ENCODE measurements around the gene BDKRB2.

The BDKRB2 gene

GRCh38 chr14:96204151-96205058, at the start of gene BDKRB2:
TSS of gene BDKRB2 (plus strand) at chr14:96204839. CDS start at chr14:96237108, 32,269 bp downstream.
- peak; percentile 76 to 89 (median 77) for DNase-seq

GRCh38 chr14:96154900-96155299, 49.7 kb upstream of the BDKRB2 start:
- DNase-seq = no peak

DNA sequence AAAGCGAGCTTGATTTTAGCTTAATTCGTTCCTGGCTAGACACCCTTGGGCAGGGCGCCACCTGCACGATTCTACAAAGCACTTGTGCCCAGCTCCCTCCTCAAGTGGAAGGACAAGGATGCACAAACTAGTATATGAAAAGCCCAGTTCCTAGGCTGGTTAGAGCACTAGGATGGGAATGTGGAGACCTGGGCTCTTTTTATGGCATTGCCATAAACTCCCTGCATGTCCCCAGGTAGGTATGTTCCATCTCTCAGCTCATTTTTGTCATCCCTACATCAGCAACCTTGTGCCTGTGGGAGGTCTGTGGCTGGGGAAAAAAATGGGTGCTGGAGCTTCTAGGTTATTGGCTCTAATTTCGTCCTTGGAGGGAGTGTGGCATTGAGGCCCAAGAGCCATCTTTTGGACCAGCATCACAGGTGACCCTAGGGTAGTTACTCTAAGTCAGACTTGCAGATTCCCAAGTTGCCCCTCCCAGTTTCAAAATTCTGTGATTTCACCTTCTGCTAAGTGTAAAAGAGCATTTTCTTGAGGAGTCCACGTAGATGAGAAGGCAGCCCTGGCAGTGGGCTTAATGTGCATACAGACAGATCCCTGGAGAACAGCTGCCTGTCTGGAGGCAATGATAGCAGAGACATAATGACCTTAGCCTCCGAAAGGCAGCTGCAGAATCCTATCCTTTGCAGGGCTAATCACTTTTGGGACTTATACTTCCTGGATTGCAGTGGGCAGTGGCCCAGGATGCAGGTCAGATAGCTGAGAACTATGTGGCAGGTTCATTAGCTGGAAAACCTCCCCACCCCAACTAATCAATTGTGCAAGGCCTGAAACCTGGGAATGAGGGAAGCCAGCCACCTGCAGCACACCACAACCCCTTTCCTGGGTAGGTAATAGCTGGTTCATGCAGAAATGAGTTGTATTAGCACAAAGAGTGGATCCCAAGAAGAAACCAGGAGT, 47.6 kb upstream of the BDKRB2 start:
- no peak for DNase-seq

DNA sequence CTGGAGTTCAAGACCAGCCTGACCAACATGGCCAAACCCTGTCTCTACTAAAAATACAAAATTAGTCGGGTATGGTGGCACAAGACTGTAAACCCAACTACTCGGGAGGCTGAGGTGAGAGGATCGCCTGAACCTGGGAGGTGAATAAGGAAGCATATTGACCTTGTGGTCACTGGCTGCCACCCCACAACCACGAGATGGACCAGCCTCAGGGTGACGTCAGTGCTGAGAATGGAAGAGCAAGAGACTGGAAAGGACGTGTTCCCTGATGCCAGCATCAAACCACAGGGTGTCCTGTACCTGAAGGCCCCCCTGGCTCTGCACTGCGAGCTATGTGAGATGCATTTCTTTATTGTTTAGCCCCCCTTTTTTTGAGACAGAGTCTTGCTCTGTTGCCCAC, 45.9 kb upstream of the BDKRB2 start:
- DNase-seq = no peak

GRCh38 chr14:96160076-96160912, 44.3 kb upstream of the BDKRB2 start:
- DNase-seq = no peak

- no peak for DNase-seq
These were observed 43.7 kb upstream of the BDKRB2 start for GRCh38 chr14:96160913-96161310.

DNA sequence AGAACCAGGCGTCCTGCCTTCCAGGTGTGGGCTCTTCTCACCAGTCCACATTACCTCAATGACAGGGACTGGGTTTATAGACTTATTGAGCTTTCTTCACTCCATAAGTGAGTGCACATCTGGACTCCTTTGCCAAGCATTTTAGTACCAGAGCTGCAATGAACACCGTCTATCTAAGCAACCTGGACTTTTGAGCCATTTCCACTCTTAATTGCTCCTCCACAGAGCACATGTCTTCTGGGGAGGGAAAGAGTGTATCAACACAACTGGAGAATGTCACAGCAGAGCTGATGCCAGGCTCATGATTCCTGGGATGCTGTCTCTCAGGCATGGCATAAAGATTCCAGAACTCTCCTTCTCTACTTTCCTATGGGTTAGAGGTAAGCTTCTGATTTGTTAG, 43.0 kb upstream of the BDKRB2 start:
- no peak for DNase-seq

DNA sequence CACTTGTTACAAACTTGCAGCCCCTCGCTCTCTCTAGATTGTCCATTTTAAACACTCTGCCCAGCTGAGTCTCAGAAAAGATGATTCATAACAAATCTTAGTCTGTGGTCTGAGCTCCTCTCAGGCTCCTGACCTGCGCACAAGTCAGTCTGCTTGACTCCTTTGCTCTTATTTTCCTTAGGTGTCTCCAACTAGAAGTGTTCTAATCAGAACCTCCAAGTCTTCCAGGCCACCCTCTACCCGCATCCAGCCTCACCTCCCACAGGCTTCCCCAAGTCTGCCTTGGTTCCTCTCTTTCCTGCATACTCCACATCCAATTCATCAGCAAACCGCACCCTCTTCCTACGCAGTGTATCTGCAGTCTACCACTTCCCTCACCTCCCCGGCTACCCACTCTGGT, 42.4 kb upstream of the BDKRB2 start:
- no peak for DNase-seq

DNA sequence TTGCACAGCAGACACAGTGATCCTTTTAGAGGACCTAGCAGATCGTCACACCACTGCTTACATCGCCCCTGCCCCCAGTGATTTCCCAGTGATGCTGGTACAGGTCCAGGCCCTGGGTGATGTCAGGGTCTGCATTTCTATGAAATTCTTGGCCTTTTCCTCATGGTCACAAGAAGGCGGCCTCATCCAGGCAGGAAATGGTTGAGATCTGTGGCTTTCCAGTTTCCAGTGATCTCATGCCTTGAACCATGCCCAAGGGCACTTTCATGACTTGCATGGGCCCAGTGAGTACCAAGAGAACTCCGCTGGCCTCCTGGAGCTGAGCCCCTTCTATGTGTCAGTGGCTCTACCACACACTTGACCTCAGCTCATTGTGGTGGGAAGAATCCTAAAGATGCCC, 41.9 kb upstream of the BDKRB2 start:
- DNase-seq = no peak

- no peak for DNase-seq
These were observed 39.7 kb upstream of the BDKRB2 start for GRCh38 chr14:96164861-96165490.

GRCh38 chr14:96165493-96166436, 38.9 kb upstream of the BDKRB2 start:
- DNase-seq = no peak

DNA sequence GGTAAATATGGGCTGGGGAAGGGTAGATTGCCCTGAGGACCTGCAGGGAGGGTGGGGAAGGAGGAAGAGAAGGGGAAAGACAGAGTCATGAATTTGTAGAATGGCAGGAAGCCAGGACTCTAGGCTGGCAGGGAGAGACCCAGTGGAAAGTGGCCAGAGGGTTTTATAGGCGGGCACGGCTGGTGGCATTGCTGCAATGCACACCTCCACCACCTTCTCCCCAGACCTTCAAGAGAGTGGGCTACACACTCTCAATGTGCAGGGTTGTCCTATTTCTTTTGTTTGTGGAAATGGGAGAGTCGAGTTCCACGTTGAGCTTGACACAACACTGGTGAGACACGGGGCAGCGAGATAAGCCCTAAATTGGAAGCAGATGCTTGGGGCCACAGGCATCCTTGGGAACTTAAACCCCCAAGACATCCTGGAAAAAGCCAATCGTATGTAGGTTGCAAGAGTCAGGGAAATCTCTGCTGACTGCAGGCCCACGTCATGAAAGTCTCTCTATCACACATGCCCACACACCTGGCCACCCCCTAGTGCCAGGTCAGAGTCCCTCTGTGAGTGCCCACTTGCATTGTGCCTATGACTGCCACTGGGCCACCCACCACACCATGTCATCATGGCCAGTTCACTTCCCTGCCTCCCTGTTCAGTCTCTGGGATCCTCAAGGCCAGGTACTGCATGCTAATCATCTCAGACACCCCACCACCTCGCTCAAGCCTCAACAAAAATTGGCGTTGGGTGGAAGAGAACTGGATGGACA, 38.0 kb upstream of the BDKRB2 start:
- no peak for DNase-seq

- DNase-seq = peak in 2 of 3 donors; percentile 14 to 20
These were observed 37.2 kb upstream of the BDKRB2 start for GRCh38 chr14:96167224-96168148.

GRCh38 chr14:96168581-96168980, 36.1 kb upstream of the BDKRB2 start:
- no peak for DNase-seq

DNA sequence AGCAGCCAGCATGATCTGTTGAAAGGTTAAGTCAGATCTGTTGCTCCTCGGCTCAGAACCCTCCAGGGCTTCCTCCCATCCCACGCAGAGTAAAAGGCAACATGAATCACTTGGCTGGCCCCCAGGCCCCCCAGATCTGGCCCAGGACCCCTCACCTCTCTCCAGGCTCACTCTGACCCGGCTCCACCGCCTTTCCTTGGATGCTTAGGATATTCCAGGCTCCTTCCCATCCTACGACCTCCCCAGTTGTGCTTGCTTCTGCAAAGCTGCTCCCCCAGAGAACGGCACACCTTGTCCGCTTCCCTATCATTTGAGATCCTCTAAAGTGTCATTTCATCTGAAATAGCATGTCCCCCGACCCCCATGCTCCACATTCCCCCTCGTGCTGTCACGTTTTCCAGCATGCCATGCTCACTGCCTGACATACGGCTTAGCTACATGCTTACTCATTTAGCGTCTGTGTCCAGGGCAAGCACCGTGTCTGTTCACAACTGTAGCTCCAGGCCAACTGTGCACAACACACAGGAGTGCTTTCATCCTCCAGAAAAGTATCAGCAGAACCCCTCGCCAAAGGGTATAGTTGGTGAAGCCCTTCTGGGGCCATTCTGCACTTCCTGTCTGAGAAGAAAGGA, 33.6 kb upstream of the BDKRB2 start:
- DNase-seq = no peak

DNA sequence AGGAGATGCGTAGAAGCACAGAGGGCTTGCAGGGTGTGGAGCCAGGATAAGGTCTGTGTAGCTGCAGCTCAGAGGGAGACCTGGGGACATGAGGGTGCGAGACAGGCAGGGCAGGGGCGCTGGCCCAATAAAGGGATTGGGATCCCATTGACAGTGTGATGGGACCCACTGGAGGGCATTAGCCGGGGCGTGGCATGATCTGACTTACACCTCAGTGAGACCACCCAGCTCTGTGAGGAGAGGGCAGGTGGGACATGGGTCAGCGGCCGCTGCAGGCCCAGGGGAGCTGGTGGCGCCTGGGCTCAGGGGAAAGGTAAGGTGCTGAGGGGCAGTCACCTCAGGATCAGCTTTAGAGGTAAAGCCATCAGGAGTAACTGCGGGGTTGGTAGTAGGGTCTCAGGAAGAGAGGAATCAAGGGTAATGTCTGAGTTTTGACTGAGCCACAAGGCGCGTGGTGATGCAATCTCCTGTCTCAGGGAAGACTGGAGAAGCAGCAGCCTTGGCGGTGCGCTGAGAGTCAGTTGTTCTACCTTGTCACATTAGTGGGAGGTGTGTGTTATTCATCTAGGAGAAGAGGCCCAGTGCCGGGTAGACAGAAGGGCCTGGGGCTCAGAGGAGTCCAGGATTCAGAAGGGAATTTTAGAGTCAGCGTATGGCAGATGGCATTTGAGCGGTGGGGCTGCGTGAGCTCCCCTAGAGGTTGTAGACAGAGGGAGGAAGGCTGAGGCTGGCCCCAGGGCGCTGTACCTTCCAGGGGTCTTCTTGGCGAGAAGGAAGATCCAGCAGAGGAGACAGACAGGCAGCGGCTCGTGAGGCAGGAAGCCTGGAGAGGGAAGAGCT, 30.8 kb upstream of the BDKRB2 start:
- DNase-seq = no peak

GRCh38 chr14:96176275-96176674, 28.4 kb upstream of the BDKRB2 start:
- DNase-seq = no peak

- no peak for DNase-seq
These were observed 27.8 kb upstream of the BDKRB2 start for GRCh38 chr14:96176811-96177211.
